Keratinocyte (primary cell): ENCODE measurements around the gene HPN.

Source experiments
- EZH2 ChIP-seq: IDR thresholded peaks from one replicate; pipeline ENCODE4 v1.6.1; 2012; ENCODE audit warnings: inconsistent platforms, mild to moderate bottlenecking, low read length, moderate library complexity
- TF ChIP-seq, protein P1 (sequence below), 3 experiments: IDR thresholded peaks in 1 of 3; conservative IDR thresholded peaks in 1 of 3; optimal IDR thresholded peaks in 1 of 3; 2 replicates in 2 of 3; 3 replicates in 1 of 3; pipeline versions ENCODE3 to v1.5.1; 2011; ENCODE audit warnings: low read length in 3 of 3, mild to moderate bottlenecking in 3 of 3, moderate library complexity in 2 of 3, control low read depth in 1 of 3, inconsistent platforms in 1 of 3; ENCODE audit not compliant: insufficient read depth in 2 of 3; ENCODE audit errors: extremely low read depth in 1 of 3

DNA sequence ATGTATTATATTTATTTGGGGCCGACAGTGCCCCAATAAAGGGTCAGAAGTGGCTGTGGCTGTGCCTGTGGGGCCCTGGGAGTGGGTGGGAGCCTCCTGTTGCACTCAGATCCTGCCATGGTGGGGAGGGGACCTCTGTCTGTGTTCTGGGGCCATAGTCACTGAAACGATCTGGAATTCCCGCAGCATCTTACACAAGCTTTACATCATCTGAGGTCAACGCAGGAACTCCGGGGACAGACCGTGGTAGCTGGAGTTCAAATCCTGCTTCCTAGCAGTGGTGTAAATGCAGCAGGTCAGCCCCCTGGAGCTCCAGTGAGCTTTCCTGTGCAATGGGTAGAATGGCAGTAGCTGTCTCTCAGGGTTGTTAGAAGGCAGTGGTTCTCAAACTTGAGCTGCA lies 15.1 kb upstream of the HPN start:
- TF ChIP-seq, protein P1, sequence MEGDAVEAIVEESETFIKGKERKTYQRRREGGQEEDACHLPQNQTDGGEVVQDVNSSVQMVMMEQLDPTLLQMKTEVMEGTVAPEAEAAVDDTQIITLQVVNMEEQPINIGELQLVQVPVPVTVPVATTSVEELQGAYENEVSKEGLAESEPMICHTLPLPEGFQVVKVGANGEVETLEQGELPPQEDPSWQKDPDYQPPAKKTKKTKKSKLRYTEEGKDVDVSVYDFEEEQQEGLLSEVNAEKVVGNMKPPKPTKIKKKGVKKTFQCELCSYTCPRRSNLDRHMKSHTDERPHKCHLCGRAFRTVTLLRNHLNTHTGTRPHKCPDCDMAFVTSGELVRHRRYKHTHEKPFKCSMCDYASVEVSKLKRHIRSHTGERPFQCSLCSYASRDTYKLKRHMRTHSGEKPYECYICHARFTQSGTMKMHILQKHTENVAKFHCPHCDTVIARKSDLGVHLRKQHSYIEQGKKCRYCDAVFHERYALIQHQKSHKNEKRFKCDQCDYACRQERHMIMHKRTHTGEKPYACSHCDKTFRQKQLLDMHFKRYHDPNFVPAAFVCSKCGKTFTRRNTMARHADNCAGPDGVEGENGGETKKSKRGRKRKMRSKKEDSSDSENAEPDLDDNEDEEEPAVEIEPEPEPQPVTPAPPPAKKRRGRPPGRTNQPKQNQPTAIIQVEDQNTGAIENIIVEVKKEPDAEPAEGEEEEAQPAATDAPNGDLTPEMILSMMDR (optimal IDR thresholded peaks at IDR 0.05 in 1 of 3, IDR thresholded peaks at IDR 0.05 in 1 of 3, conservative IDR thresholded peaks at IDR 0.05 in 1 of 3; ENCODE audit: extremely low read depth in 1 of 3, insufficient read depth in 2 of 3, low read length in 3 of 3), result no peak
- TF ChIP-seq EZH2, result no peak
